Measurements from ENCODE around the gene WNT3A.

WNT3A gene

DNA sequence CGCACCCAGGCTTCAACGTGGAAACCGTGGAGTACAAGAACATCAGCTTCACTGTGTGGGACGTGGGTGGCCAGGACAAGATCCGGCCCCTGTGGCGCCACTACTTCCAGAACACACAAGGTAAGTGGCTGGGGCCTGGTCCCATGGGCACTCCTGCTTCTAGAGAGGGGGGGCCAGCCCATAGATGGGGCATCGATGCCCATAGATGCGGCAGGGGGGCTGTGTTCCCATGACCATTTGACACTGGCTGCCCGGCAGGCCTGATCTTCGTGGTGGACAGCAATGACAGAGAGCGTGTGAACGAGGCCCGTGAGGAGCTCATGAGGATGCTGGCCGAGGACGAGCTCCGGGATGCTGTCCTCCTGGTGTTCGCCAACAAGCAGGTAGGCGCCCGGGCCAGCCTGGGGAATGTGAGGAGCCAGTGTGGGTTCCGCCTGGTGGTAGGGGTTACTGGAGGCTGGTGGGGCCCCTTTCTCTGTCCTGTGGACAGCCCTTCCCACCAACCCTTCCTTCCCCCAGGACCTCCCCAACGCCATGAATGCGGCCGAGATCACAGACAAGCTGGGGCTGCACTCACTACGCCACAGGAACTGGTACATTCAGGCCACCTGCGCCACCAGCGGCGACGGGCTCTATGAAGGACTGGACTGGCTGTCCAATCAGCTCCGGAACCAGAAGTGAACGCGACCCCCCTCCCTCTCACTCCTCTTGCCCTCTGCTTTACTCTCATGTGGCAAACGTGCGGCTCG lies 90.7 kb downstream of the WNT3A start:
- DNase-seq = no peak

DNA sequence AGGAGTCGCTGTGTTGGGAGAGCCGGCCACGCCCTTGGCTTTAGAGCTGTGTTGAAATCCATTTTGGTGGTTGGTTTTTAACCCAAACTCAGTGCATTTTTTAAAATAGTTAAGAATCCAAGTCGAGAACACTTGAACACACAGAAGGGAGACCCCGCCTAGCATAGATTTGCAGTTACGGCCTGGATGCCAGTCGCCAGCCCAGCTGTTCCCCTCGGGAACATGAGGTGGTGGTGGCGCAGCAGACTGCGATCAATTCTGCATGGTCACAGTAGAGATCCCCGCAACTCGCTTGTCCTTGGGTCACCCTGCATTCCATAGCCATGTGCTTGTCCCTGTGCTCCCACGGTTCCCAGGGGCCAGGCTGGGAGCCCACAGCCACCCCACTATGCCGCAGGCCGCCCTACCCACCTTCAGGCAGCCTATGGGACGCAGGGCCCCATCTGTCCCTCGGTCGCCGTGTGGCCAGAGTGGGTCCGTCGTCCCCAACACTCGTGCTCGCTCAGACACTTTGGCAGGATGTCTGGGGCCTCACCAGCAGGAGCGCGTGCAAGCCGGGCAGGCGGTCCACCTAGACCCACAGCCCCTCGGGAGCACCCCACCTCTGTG lies 91.6 kb downstream of the WNT3A start:
- DNase-seq = no peak

DNA sequence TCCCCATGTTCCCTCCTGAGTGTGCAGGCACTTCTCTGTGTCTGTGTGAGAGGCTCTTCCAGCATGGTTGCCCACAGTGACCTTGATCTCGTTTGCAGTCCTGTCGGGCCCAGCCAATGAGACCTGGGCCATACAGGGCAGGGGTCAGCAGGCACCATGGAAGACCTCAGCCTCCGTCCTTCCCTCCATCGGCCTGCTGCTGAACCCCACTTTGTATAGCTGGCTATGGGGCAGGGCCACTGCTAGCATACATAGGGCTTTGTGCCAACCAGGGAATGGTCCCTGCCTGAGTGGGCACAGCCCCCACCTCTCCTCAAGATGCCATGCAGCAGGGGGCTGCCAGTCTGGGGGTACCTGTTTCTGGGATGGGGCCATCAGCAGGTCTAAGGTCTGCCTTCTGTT lies 92.5 kb downstream of the WNT3A start:
- DNase-seq = no peak

DNA sequence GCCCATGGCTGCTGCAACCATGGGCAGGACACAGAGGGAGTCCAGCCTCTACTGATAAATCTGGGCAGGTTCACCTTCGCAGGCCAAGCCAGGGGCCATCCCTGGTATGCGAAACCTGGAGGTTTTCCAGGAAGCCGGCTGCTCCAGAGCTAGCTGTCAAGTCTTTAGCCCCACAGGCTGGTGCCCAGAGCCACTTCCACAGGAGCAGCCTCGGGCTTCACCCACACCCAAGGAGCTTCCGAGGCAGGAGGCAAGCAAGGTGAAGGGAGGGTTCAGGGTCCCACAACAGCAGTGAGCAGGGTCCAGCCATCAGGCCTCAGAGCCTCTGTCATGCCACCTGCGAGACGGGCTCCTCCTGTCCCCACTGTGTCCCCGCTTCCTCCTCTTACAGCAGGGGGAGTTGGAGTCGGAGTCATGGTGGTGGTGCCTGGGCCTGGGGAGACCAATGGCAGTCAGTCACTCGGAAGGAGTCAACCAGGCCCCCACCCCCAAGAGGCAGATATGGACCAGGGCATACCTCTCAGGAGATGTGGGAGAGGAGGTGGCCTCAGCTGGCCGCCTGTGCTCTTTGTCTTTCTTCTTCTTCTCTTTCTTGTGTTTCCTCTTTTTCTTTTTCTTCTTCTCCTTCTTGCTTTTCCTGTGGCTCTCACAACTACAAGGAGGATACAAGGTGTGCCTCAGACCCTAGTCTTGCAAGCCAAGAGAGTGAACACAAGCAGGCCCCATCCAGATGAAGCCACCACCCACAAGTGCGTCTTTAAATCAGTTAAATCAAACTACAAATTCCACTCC lies 94.2 kb downstream of the WNT3A start:
- DNase-seq = no peak

DNA sequence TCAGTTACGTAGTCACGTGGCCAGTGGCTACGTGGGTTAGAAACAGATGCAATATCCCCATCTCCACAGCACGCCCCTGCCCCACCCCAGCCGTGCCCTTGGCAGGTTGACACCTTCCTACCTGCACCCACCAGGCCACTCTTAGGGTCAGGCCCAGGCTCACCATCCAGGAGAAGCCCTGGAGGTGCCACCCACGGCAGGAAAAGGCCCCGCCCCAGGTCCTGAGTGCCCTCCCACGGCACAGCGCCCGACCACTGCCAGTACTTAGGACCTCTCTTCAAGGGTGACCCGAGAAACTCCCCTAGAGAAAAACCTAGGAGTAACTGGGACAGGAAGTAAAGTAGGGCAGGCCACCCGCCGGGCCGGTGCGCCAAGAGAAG lies 94.8 kb downstream of the WNT3A start:
- DNase-seq = no peak

DNA sequence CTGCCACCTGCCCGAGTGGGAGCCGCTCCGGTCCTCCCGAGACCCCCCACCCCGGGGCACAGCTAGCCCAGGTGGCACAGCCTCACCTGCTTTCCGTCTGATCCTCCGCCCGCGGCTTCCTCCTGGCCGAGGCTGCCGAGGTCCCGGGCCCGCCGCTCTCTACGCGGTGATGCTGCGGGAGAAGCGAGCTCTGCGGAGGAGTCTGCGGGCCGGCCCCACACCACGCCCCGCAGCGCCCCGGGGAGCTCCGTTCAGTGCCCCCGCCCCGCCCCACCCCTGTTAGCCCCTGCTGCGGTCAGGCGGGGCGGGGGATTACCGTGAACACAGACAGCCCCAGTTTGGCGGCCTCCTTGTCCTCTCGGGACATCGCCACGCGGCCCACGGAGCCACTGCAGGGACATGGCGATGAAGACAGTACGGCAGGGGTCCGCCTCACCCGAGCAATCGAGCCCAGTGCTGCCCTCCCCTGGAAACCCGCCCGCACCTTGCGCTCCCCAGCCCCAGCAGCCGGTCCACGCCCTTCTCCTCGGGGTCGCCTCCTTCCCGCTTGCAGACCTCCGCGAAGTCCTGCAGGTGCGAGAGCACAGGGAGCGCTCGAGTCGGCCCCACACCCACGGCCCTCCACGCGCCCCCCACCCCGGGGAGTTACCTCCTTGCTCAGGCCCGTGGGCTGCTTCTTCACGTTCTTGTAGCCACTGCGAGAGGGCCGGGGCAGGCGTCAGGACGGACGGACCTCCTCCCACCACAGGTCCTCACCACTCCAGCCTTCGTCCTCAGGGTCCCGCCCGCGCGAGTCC lies 95.4 kb downstream of the WNT3A start:
- DNase-seq = peak in 1 of 58 donors; percentile 39

DNA sequence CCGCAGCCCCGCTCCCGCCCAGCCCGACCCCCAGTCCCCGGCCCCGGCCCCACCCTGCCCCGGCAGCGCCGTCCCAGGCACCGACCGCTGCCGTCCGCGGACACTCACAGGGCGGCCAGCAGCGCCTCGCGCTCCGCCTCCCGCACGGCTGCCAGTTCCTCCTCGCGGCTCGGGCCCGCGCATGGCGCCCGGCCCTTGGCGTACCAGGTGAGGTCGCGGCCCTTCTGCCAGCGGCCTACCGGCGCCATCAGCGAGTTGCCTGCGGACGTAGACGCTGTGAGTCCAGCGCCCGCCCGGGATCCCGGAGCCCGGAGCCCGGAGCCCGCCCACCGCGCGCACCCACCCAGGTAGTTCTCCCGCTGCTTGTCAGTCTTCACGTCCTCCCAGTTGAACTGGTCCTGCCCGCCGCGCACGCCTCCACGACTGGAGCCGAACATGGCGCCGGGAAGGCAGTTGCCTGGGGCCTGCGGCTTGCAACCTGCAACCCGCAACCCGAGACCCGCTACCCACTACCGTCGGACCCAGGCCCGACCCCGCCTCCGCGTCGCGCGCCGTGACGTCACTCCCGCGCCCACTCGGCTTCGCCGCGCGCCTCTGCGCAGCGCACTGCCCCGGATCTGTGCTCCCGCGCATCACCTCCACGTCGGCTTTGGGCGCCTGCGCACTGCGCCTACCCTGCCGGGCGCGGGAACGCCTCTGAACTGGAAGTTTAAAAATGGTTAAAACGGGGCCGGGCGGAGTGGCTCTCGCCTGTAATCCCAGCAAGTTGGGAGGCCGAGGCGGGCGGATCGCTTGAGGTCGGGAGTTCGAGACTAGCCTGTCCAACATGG lies 96.2 kb downstream of the WNT3A start, which contains the start of gene C1orf35:
Gene C1orf35 (minus strand): TSS at position 535 of the 830 bp plus-strand sequence. CDS start 98 bp downstream, at position 437.
- peak; percentile 40 to 93 (median 86) for DNase-seq

DNA sequence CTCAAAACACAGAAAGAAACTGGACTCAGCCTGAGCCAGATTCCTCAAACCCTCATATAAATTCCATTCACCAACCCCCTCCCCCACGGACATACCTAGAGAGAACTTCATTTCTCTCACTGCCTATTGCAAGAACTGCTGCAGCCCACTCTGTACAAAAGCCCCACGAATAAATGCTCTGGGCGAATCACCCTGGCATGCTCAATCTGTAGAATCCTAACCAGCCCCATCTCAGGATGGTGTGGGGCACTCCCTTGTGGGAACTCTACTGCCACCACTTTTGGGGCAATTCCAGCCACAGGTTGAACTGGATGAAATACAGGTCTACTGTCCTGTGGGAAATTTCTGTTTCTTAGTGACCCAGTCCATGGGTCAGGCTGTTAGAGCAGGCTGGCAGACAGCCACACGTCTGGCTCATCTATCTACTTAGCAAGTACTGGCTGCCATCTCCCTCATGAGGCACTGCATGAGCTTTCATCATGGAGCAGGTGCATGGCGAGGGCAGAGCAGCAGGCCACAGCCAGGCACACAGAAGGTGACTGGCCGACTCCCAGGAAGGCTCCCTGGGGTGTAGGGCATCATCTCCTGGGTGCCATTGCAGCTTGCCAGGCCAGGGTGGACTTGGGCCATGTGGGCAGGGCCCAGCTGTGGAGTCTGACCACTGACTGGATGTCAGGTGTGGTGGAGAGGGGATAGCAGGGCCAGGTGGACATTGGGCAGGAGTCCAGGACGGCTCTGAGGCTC lies 97.9 kb downstream of the WNT3A start:
- no peak for DNase-seq

DNA sequence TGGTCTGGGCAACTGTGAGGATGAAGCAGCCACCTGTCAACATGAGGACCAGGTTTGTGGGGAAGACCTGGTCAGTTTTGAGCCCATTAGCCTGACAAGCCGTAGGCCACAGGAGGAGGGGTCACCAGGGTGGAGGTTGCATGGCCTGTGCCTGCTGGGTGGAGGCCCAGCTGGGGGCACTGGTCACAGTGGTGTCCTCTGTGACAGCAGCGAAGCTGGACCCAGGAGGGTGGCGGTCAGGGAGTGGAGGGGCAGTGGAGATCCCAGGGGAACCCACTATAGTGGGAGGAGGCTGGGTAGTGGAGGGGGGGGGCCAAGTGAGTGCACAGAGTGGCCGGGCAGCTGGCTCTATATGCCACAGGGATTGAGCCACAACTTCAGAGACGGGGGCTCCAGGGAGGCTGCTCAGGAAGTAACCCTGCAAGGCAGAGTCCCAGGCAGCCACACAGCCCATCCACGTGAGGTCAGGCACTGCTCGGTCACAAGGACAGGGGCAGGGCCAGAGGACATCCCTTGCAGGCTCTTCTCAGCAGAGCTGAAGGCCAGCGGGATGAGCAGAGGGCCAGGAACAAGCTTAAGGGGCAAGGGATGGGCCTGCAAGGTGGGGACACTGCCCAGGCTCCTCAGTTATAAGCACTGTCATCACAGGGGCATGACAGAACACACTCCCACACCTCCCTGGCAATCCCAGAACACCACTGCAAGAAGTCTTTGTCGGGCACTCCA lies 98.6 kb downstream of the WNT3A start:
- DNase-seq = no peak

DNA sequence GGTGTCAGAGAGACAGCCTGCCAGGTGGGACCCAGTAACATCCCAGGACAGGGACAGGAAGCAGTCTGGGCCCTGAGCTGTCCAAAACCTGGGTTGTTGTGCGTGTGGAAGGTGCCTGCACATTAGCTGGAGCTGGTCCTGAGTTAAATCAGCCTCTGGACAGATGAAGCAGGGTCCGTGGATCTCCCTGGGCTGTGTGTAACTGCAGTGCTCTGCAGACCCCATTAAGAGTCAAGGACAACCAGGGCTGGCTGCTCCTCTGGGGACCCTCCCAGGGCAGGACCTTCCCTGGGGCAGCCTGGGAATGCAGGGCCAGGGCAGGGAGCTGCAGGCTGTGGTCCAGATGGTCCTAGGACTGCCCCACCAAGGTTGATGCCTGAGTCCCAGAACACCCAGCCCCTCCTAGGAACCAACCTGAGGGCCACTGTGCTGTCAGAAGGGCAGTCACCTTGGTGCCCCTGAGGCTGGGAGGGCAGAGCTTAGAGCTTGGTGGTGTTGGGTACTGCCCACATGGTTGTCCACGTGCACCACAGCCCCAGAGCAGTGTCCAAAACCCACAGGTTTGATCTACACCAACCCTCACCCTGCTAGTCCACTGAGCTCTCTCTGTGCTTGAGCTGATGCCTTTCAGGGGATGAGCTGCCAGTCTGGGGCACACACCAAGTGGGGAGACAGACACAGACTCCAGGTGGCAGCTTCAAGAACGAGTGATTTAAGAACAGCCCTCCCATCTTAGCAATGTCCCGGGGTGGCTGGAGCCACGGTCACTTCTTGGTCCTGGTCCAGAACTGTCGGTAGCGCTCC lies 99.4 kb downstream of the WNT3A start:
- DNase-seq = no peak

DNA sequence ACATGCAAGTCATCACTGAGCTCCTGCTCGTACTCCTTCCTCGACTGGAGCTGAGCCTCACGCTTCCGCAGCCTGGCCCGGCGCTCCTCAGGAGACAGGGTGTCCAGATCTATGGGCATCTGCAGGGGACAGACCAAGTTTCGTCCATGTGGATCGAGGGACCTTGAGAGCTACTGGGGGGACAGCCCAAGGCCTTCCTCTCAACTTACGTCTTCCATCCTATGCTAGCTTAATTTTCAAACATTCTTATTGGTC lies 99.9 kb downstream of the WNT3A start:
- DNase-seq = no peak

DNA sequence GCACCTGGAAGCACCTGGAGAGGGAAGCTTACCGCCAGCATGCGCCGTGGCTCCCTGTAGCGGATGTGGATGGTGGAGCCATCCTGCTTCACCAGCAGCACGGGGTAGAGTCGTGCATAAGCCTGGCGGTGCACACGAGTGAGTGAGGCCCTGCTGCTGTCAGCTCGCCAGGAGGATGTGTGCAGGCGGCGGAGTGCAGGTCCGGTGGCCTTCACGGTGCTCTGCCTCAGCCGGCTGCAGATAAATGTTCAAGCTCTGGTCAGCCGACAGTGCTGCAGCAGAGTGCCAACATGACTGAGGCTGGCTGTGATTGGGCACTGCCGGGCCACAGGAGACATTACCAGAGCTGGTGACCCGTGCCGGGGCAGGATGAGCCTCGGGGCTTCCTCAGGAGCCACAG lies 100.8 kb downstream of the WNT3A start:
- DNase-seq = no peak

DNA sequence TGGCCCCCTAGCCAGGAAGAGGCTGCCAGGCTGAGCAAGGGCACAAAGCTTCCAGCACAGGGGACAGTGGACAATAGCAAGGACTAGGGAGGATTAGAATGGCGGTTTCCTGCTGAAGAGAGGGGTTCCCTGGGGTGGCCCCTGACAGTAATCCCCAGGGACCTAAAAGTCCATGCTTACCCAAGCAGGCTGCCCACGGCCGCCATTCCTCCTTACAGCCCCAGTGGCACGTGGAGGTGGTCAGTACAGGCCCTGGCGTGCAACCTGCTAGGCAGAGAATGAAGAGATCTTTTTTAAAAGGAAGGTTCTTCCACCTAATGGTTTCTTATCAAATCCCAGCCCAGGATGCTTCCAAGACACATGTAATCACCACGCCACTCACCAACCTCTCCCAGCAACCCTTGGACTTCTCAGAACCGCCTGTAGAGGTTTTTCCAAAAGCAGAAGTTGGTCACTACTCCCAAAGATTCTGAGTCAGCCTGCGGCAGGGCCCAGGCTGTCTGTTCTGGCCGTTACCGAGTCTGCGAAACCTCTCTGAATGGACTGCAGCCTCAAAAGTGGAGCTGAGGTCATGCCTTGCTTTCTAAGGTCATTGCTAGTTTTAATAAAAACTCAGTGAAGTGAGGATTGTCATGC lies 101.4 kb downstream of the WNT3A start:
- no peak for DNase-seq

DNA sequence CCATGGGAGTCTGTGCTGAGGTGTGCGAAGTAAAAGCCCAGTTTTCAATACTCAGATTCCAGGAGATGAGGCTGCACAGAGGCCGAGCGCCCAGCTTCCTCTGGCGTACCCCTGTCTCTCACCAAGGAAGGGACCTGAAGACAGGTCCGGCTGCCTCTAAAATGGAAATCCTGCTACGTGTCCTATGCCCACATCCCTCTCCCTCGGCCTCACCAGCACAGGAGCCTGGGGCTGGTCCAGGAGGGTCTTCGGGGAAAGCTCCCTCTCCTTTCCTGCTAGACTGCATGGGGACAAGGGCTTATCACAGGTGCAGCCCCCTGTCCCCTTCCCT lies 101.9 kb downstream of the WNT3A start:
- no peak for DNase-seq

DNA sequence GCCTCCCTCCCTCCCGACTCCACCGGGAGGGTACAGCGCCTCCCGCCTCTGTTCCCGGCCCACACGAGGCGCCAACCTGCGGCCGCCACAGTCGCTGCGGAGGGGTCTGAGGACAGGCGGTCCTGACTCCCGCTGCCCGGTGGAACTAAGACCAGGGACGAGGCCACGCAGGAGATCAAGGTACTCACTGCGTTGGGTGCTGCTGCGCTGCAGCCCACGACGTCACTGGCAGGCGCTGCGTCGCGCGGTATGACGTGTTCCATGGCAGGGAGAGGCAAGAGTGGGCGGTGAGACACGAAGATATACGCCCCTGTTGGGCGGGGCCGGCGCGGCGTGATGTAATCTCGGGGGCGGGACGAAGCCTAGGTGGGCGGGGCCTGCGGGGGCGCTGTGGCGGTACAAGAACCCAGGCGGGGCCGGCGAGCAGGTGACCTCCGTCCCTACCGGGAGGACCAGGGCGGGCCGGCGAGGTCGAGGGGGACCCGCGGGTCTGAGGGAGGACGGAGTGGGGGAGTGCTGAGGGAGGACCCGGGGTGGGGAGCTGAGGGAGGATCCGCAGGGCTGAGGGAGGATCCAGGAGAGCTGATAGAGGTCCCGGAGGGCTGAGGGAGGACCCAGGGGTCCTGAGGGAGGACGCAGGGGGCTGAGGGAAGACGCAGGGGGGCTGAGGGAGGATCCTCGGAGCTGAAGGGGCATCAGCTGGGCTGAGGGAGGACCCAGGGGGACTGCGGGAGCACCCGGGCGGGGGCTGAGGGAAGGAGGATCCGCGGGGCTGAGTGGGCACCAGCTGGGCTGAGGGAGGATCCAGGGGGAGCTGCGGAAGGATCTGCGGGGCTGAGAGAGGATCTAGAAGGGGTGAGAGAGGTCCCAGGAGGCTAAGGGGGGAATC lies 102.5 kb downstream of the WNT3A start, which contains the start of gene MRPL55:
Gene MRPL55 (minus strand): TSS at position 227 of the 889 bp plus-strand sequence. CDS start 1,039 bp downstream, outside the sequence.
- peak; percentile 87 to 100 (median 98) for DNase-seq

DNA sequence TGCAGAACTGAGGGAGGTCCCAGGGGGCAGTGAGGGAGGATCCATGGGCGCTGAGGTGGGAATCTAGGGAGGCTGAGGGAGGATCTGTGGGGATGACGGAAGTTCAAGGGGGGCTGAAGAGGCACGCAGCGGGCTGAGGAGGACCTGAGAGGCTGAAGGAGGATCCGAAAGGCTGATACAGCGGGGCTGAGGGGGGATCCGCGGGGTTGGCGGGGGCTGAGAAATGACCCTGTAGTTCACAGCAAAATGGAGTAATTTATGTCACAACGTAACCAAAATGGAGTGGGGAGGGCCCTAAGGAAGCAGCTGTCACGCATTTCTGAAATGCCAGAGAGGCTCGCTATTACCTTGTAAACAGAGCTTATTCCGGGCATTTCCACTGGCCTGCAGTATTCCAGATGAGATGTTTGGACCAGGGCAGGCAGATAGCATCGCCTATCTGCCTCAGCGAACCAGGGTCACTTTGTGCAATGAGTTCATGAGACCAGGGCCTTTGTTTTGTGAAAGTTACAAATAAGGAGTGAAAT lies 103.2 kb downstream of the WNT3A start:
- peak in 2 of 58 donors; percentile 57 to 61 for DNase-seq

DNA sequence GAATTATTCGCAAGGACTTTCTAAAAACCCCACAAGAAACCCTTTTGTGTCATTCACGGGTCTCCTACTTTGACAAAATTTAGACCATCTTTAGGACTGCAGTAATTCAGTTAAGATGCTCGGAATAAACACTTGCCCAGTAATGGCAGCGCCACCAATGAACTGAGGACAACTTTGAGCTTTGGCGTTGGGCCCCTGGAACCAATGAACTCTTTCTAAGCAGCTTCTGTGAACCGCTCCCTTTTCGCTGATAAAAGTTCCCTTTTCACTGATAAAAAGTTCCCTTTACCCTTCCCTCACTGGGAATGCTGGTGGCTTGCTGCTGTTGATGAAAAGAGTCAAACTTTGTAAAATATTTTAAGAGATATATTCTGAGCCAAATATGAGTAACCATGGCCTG lies 103.8 kb downstream of the WNT3A start:
- DNase-seq = no peak

Measured in anterior cingulate cortex (tissue), 58 donors.